BJ (cell line): ENCODE data around the gene CIBAR2. TPM values are rescaled to one million over a fixed set of nuclear protein-coding genes. Genes with fewer than 3 reads are reported as not detected.

Experiments used
- CTCF ChIA-PET: fragments of 350-600 bp; formaldehyde crosslinking; extraction: SDS; loops from one replicate; lab custom pipeline; 2021; ENCODE audit warnings: antibody characterized with exemption, inconsistent platforms; lab: Yijun Ruan, JAX
- POLR2A ChIA-PET: fragments of 300-600 bp; sonication (Branson Sonifier 250); formaldehyde crosslinking; extraction: SDS; loops from one replicate; lab custom pipeline; 2021; ENCODE audit warnings: antibody characterized with exemption; lab: Charles Lee
- DNase-seq: peaks from one replicate; pipeline ENCODE4 v3.0.0-alpha.2; 2011; ENCODE audit warnings: low read depth
- H3K27me3 ChIP-seq: 2 replicates; pipeline ENCODE4 v1.6.0; 2011; ENCODE audit warnings: low read length; ENCODE audit not compliant: control insufficient read depth, insufficient read depth
- H3K36me3 ChIP-seq: 2 replicates; pipeline ENCODE4 v1.5.1; 2011; ENCODE audit warnings: low read length; ENCODE audit not compliant: control insufficient read depth, insufficient read depth
- H3K4me3 ChIP-seq: 2 replicates; pipeline ENCODE4 v1.5.1; 2011; ENCODE audit warnings: low read depth, mild to moderate bottlenecking, control low read depth, low read length
- CTCF ChIP-seq: IDR thresholded peaks from 2 replicates; pipeline ENCODE4 v1.5.1; 2011; ENCODE audit warnings: low read depth, mild to moderate bottlenecking, control low read depth, inconsistent platforms, low read length, moderate library complexity; ENCODE audit not compliant: insufficient read depth
- polyA minus RNA-seq: library from RNA; depleted of rRNA, polyadenylated mRNA; stranded (reverse); fragments of >200 nt; gene quantifications from 2 replicates; pipeline ENCODE4 v1.2.3, GENCODE V29; 2011; rRNA and poly(A)+ RNA removed
- polyA plus RNA-seq: library from polyadenylated mRNA; depleted of rRNA; stranded (reverse); fragments of >200 nt; gene quantifications from 2 replicates; pipeline ENCODE4 v1.2.3, GENCODE V29; 2011; rRNA removed

CIBAR2 gene
- 0.05 TPM in 1 of 2 replicates, not detected in the other for polyA plus RNA-seq
- not detected in 2 replicates for polyA minus RNA-seq

GRCh38 chr16:85112364-85112763 lies at the start of gene CIBAR2:
CIBAR2 (minus strand) TSS chr16:85112472; CDS start chr16:85112352, 120 bp downstream.
- H3K27me3 ChIP-seq: no peaks in the 10 kb centered on the region; the same call in 1 of the 2 replicates
- CTCF ChIA-PET: interaction anchor here (0.9 to 2.0 kb wide), 5 partner anchors 45 to 163 kb away, joined by 3 to 6 read pairs (median 4); no protein-coding TSS in a partner anchor
- no peaks in the 10 kb centered on the region for H3K36me3 ChIP-seq
- DNase-seq: no peak
- TF ChIP-seq CTCF: no peak
- POLR2A ChIA-PET: no interaction called here
- H3K4me3 ChIP-seq: no peak within 1 kb of the TSS

- no peak overlapping the region for H3K4me3 ChIP-seq
- DNase-seq: no peak
- ChIA-PET POLR2A (no interaction called here), CTCF (interaction anchor here (1.1 to 1.6 kb wide), 5 partner anchors 13 to 79 kb away, joined by 3 to 9 read pairs (median 4); no protein-coding TSS in a partner anchor)
- H3K36me3 ChIP-seq: no peaks in the 10 kb centered on the region
- no peak for TF ChIP-seq CTCF
- no peaks in the 10 kb centered on the region for H3K27me3 ChIP-seq
These were observed 47.1 kb upstream of the CIBAR2 start for GRCh38 chr16:85159179-85159980.

GRCh38 chr16:85158743-85159178 lies 46.5 kb upstream of the CIBAR2 start:
- Histone ChIP-seq H3K27me3 (no peaks in the 10 kb centered on the region), H3K4me3 (no peak overlapping the region), H3K36me3 (no peaks in the 10 kb centered on the region)
- CTCF ChIA-PET: interaction anchor here (1.2 to 1.6 kb wide), 2 partner anchors 14 to 37 kb away, joined by 3 read pairs; no protein-coding TSS in a partner anchor
- DNase-seq: no peak
- TF ChIP-seq CTCF: no peak
- POLR2A ChIA-PET: no interaction called here

GRCh38 chr16:85157813-85158742 lies 45.8 kb upstream of the CIBAR2 start:
- H3K27me3 ChIP-seq: no peaks in the 10 kb centered on the region
- H3K36me3 ChIP-seq: no peaks in the 10 kb centered on the region
- POLR2A ChIA-PET: no interaction called here
- DNase-seq: no peak
- H3K4me3 ChIP-seq: no peak overlapping the region
- no peak for TF ChIP-seq CTCF
- CTCF ChIA-PET: interaction anchor here (0.6 to 1.6 kb wide), 5 partner anchors 14 to 45 kb away, joined by 3 read pairs; partner anchors contain the start of gene CIBAR2
